Measurements from ENCODE around the gene MINDY4.

Gene MINDY4

GRCh38 chr7:30923774-30924413, 152.7 kb downstream of the MINDY4 start:
- TF ChIP-seq MAX (IDR thresholded peaks at IDR 0.05) (no peak), EGR1 (IDR thresholded peaks at IDR 0.05) (no peak), REST (IDR thresholded peaks at IDR 0.05; ENCODE audit: low read depth) (no peak), YY1 (IDR thresholded peaks at IDR 0.05; ENCODE audit: low read depth) (no peak), CREB1 (IDR thresholded peaks at IDR 0.05; ENCODE audit: low read depth) (no peak), USF1 (IDR thresholded peaks at IDR 0.05) (no peak), RAD21 (IDR thresholded peaks at IDR 0.05; ENCODE audit: low read depth) (no peak), TCF12 (IDR thresholded peaks at IDR 0.05; ENCODE audit: low read depth) (no peak), NFIC (IDR thresholded peaks at IDR 0.05) (no peak), FOXM1 (IDR thresholded peaks at IDR 0.05; ENCODE audit: borderline replicate concordance, low read depth) (no peak), ZBTB7A (IDR thresholded peaks at IDR 0.05; ENCODE audit: low read depth) (no peak), EP300 (IDR thresholded peaks at IDR 0.05; ENCODE audit: borderline replicate concordance) (no peak)

GRCh38 chr7:30924624-30925023, 153.4 kb downstream of the MINDY4 start:
- no peak for TF ChIP-seq TCF12 (IDR thresholded peaks at IDR 0.05; ENCODE audit: low read depth)
- TF ChIP-seq FOXM1 (IDR thresholded peaks at IDR 0.05; ENCODE audit: borderline replicate concordance, low read depth), result no peak
- TF ChIP-seq CREB1 (IDR thresholded peaks at IDR 0.05; ENCODE audit: low read depth), result no peak
- TF ChIP-seq CEBPB (IDR thresholded peaks at IDR 0.05), result no peak
- no peak for TF ChIP-seq NFIC (IDR thresholded peaks at IDR 0.05)
- no peak for TF ChIP-seq EGR1 (IDR thresholded peaks at IDR 0.05)
- no peak for TF ChIP-seq MAX (IDR thresholded peaks at IDR 0.05)
- TF ChIP-seq TEAD4 (IDR thresholded peaks at IDR 0.05), result no peak
- TF ChIP-seq TAF1 (IDR thresholded peaks at IDR 0.05; ENCODE audit: low read depth), result no peak
- TF ChIP-seq ZBTB7A (IDR thresholded peaks at IDR 0.05; ENCODE audit: low read depth), result no peak
- TF ChIP-seq EP300 (IDR thresholded peaks at IDR 0.05; ENCODE audit: borderline replicate concordance), result no peak
- no peak for TF ChIP-seq REST (IDR thresholded peaks at IDR 0.05; ENCODE audit: low read depth)
- no peak for TF ChIP-seq YY1 (IDR thresholded peaks at IDR 0.05; ENCODE audit: low read depth)
- TF ChIP-seq RAD21 (IDR thresholded peaks at IDR 0.05; ENCODE audit: low read depth), result no peak
- TF ChIP-seq USF1 (IDR thresholded peaks at IDR 0.05), result no peak

GRCh38 chr7:30925117-30925516, 153.9 kb downstream of the MINDY4 start:
- TF ChIP-seq YY1 (IDR thresholded peaks at IDR 0.05; ENCODE audit: low read depth), result no peak
- no peak for TF ChIP-seq FOXM1 (IDR thresholded peaks at IDR 0.05; ENCODE audit: borderline replicate concordance, low read depth)
- TF ChIP-seq ZBTB7A (IDR thresholded peaks at IDR 0.05; ENCODE audit: low read depth), result no peak
- no peak for TF ChIP-seq EP300 (IDR thresholded peaks at IDR 0.05; ENCODE audit: borderline replicate concordance)

- TF ChIP-seq CEBPB (IDR thresholded peaks at IDR 0.05) (no peak), USF1 (IDR thresholded peaks at IDR 0.05) (no peak), NFIC (IDR thresholded peaks at IDR 0.05) (no peak), YY1 (IDR thresholded peaks at IDR 0.05; ENCODE audit: low read depth) (no peak), ZBTB7A (IDR thresholded peaks at IDR 0.05; ENCODE audit: low read depth) (no peak), REST (IDR thresholded peaks at IDR 0.05; ENCODE audit: low read depth) (no peak), FOXM1 (IDR thresholded peaks at IDR 0.05; ENCODE audit: borderline replicate concordance, low read depth) (no peak), CREB1 (IDR thresholded peaks at IDR 0.05; ENCODE audit: low read depth) (no peak), EGR1 (IDR thresholded peaks at IDR 0.05) (no peak), TEAD4 (IDR thresholded peaks at IDR 0.05) (no peak), MAX (IDR thresholded peaks at IDR 0.05) (no peak), TCF12 (IDR thresholded peaks at IDR 0.05; ENCODE audit: low read depth) (no peak), RAD21 (IDR thresholded peaks at IDR 0.05; ENCODE audit: low read depth) (no peak), TAF1 (IDR thresholded peaks at IDR 0.05; ENCODE audit: low read depth) (no peak), EP300 (IDR thresholded peaks at IDR 0.05; ENCODE audit: borderline replicate concordance) (no peak)
These were observed 154.7 kb downstream of the MINDY4 start for GRCh38 chr7:30925913-30926312.
